ENCODE data around the gene SMARCD3.

DNA sequence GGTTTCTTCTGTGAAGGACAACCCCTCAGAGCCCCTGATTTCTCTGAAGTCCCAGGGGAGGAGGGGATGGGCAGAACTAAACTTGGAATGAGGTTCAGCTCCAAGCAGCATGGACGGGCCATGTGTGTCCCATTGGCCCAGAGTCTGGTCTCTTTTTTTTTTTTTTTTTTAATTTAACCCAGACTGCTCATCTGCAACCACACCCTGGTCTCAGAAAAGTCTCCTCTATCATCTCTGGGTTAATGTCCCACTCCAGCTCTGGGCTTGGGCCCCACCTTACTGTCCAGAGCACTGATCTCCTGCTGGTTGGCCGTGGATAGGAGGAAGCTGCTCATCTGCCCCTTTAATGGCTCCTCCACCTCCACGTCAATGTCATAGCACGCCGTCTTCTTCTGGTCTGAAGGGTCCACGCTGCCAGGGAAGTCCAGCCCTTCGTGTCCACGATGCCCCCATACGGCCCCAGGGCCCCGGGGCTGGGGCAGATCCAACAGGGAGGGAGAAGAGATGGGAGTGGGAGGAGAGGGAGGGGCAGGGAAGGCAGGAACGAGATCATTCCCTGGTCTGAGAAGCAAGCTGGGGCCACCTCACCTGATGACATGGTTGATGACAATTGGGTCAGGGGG, 8.5 kb downstream of the SMARCD3 start:
- TF ChIP-seq, protein P1, sequence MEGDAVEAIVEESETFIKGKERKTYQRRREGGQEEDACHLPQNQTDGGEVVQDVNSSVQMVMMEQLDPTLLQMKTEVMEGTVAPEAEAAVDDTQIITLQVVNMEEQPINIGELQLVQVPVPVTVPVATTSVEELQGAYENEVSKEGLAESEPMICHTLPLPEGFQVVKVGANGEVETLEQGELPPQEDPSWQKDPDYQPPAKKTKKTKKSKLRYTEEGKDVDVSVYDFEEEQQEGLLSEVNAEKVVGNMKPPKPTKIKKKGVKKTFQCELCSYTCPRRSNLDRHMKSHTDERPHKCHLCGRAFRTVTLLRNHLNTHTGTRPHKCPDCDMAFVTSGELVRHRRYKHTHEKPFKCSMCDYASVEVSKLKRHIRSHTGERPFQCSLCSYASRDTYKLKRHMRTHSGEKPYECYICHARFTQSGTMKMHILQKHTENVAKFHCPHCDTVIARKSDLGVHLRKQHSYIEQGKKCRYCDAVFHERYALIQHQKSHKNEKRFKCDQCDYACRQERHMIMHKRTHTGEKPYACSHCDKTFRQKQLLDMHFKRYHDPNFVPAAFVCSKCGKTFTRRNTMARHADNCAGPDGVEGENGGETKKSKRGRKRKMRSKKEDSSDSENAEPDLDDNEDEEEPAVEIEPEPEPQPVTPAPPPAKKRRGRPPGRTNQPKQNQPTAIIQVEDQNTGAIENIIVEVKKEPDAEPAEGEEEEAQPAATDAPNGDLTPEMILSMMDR (IDR thresholded peaks at IDR 0.05), result no peak
- no peak for TF ChIP-seq ZFX (IDR thresholded peaks at IDR 0.05; ENCODE audit: borderline replicate concordance)

All from 22Rv1 (cell line).